ENCODE data around the gene LRRC73.

GRCh38 chr6:43465948-43466347 is 44.2 kb downstream of the LRRC73 start:
- no peak for TF ChIP-seq POLR2A (IDR thresholded peaks at IDR 0.05; ENCODE audit: low read depth, low read length)
- TF ChIP-seq POU2F2 (IDR thresholded peaks at IDR 0.05; ENCODE audit: low read depth, low read length), result no peak
- TF ChIP-seq TAF1 (IDR thresholded peaks at IDR 0.05; ENCODE audit: low read depth, low read length), result no peak
- no peak for TF ChIP-seq SPI1 (IDR thresholded peaks at IDR 0.05; ENCODE audit: low read depth, low read length)
- TF ChIP-seq POLR2AphosphoS5 (IDR thresholded peaks at IDR 0.05; ENCODE audit: low read depth, low read length), result no peak
- no peak for TF ChIP-seq PAX5 (IDR thresholded peaks at IDR 0.05; ENCODE audit: insufficient read depth, low read length, severe bottlenecking)

All from GM12891 (cell line).